GM18951 (cell line): ENCODE results near the gene WBP11.

Experiments
- POLR2A ChIP-seq: IDR thresholded peaks from 4 replicates; pipeline ENCODE4 v1.6.1; 2011; ENCODE audit warnings: mild to moderate bottlenecking; ENCODE audit not compliant: insufficient read length, insufficient read depth; ENCODE audit errors: extremely low read depth
- in situ Hi-C: fragments of 300-500 bp; cut with MboI; formaldehyde crosslinking; loops from one replicate; pipeline ENCODE4 v1.12.0; 2022; ENCODE audit warnings: low sequenced_read_pairs, mixed read lengths, inconsistent platforms; ENCODE audit not compliant: unreplicated experiment

The WBP11 gene

GRCh38 chr12:14802721-14803010 lies 612 bp downstream of the WBP11 start:
- in situ Hi-C loops = no loop called here
- TF ChIP-seq POLR2A = no peak

GRCh38 chr12:14802247-14802646 lies 1.0 kb downstream of the WBP11 start:
- in situ Hi-C loops = no loop called here
- no peak for TF ChIP-seq POLR2A

GRCh38 chr12:14795028-14795448 lies 8.2 kb downstream of the WBP11 start:
- in situ Hi-C loops = no loop called here
- no peak for TF ChIP-seq POLR2A

GRCh38 chr12:14785568-14785967 lies 17.7 kb downstream of the WBP11 start:
- in situ Hi-C loops = no loop called here

GRCh38 chr12:14784471-14784870 lies 18.8 kb downstream of the WBP11 start:
- TF ChIP-seq POLR2A = no peak
- in situ Hi-C loops = no loop called here

More at GRCh38 chr12:14785568-14785967, 17.7 kb downstream of the WBP11 start:
- TF ChIP-seq POLR2A = no peak

- in situ Hi-C loops = no loop called here
- no peak for TF ChIP-seq POLR2A
Observed at GRCh38 chr12:14782756-14783155, 20.5 kb downstream of the WBP11 start.

GRCh38 chr12:14781563-14781962 lies 21.7 kb downstream of the WBP11 start:
- TF ChIP-seq POLR2A = no peak
- in situ Hi-C loops = no loop called here

- in situ Hi-C loops = no loop called here
- TF ChIP-seq POLR2A = no peak
Observed at GRCh38 chr12:14780859-14781258, 22.4 kb downstream of the WBP11 start.

GRCh38 chr12:14779834-14780233 lies 23.4 kb downstream of the WBP11 start:
- in situ Hi-C loops = no loop called here
- TF ChIP-seq POLR2A = no peak

- TF ChIP-seq POLR2A = no peak
- in situ Hi-C loops = no loop called here
Observed at GRCh38 chr12:14777271-14777670, 26.0 kb downstream of the WBP11 start.

- no peak for TF ChIP-seq POLR2A
- in situ Hi-C loops = no loop called here
Observed at GRCh38 chr12:14776236-14776961, 26.9 kb downstream of the WBP11 start.

- TF ChIP-seq POLR2A = no peak
- in situ Hi-C loops = no loop called here
Observed at GRCh38 chr12:14775636-14775980, 27.7 kb downstream of the WBP11 start.

- TF ChIP-seq POLR2A = no peak
- in situ Hi-C loops = no loop called here
Observed at GRCh38 chr12:14774906-14775635, 28.2 kb downstream of the WBP11 start.

- TF ChIP-seq POLR2A = peak; percentile 70
- in situ Hi-C loops = no loop called here
Observed at GRCh38 chr12:14774074-14774905, 29.0 kb downstream of the WBP11 start.

GRCh38 chr12:14773685-14774073 lies 29.6 kb downstream of the WBP11 start:
- in situ Hi-C loops = no loop called here
- TF ChIP-seq POLR2A = no peak
